BLaER1 (cell line): ENCODE results near the gene PNPLA3.

Source experiments
- H3K27ac ChIP-seq: shearing (Covaris generic); formaldehyde crosslinking; 2 replicates; pipeline ENCODE4 v1.8.1; 2022
- H3K27me3 ChIP-seq: shearing (Covaris generic); formaldehyde crosslinking; 2 replicates; pipeline ENCODE4 v1.8.1; 2022
- H3K36me3 ChIP-seq: shearing (Covaris generic); formaldehyde crosslinking; 2 replicates; pipeline ENCODE4 v1.8.1; 2022
- H3K4me1 ChIP-seq: shearing (Covaris generic); formaldehyde crosslinking; 2 replicates; pipeline ENCODE4 v1.8.1; 2022
- H3K4me2 ChIP-seq: shearing (Covaris generic); formaldehyde crosslinking; 2 replicates; pipeline ENCODE4 v1.8.1; 2022
- H3K4me3 ChIP-seq: shearing (Covaris generic); formaldehyde crosslinking; 2 replicates; pipeline ENCODE4 v1.8.1; 2022
- H3K9ac ChIP-seq: shearing (Covaris generic); formaldehyde crosslinking; 2 replicates; pipeline ENCODE4 v1.8.1; 2022
- H3K9me3 ChIP-seq: shearing (Covaris generic); formaldehyde crosslinking; 2 replicates; pipeline ENCODE4 v1.8.1; 2022
- H4K20me1 ChIP-seq: shearing (Covaris generic); formaldehyde crosslinking; 2 replicates; pipeline ENCODE4 v1.8.1; 2022
- Cebpa-rat ChIP-seq: shearing (Covaris generic); IDR thresholded peaks from 2 replicates; pipeline ENCODE4 v1.8.1; 2022

PNPLA3 gene

GRCh38 chr22:43883012-43883661 is 40.5 kb upstream of the PNPLA3 start:
- Histone ChIP-seq H3K9ac (no peak overlapping the region), H4K20me1 (no peaks in the 10 kb centered on the region; the same call in 1 of the 2 replicates), H3K4me2 (no peak overlapping the region), H3K4me3 (no peak overlapping the region), H3K27me3 (no peaks in the 10 kb centered on the region), H3K4me1 (peaks cover 5% of the 10 kb centered on the region; the same call in 1 of the 2 replicates), H3K9me3 (no peaks in the 10 kb centered on the region), H3K27ac (no peak overlapping the region), H3K36me3 (no peaks in the 10 kb centered on the region)
- TF ChIP-seq Cebpa-rat, result no peak

DNA sequence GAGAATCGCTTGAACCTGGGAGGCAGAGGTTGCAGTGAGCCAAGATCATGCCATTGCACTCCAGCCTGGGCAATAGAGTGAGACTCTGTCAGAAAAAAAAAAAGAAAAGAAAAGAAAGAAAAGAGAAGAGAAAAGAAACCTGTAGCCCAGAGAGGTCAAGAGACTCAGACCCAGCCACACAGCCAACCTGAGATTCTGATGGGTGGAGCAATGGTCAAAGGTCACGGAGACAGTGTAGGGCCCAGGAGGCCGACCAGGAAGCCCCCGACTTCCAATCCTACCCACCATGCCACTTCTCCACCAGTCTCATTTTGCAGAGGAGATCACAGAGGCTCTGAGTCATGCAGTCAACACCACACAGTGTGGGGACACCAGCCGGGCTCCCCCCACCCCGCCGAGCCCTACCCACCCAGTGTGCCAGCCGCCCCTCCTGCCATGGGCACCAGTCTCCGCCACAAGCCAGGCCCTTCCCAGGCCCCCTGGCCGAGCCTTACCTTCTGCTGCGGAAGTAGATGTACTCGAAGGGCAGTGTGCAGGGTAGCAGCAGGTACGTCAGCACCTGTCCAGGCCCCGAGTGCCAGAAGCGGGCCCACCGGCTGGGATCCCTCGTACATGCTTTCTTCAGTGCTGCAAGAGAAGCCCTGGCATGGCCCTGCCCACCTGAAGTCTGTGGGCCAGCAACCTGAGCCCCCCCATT is 39.7 kb upstream of the PNPLA3 start:
- H3K4me2 ChIP-seq, result no peak overlapping the region
- no peaks in the 10 kb centered on the region for H3K27me3 ChIP-seq
- H3K27ac ChIP-seq, result no peak overlapping the region
- no peaks in the 10 kb centered on the region for H3K36me3 ChIP-seq
- no peaks in the 10 kb centered on the region for H3K9me3 ChIP-seq
- no peaks in the 10 kb centered on the region; the same call in 1 of the 2 replicates for H4K20me1 ChIP-seq
- peaks cover 5% of the 10 kb centered on the region; the same call in 1 of the 2 replicates for H3K4me1 ChIP-seq
- H3K4me3 ChIP-seq, result no peak overlapping the region
- TF ChIP-seq Cebpa-rat, result no peak
- H3K9ac ChIP-seq, result no peak overlapping the region

DNA sequence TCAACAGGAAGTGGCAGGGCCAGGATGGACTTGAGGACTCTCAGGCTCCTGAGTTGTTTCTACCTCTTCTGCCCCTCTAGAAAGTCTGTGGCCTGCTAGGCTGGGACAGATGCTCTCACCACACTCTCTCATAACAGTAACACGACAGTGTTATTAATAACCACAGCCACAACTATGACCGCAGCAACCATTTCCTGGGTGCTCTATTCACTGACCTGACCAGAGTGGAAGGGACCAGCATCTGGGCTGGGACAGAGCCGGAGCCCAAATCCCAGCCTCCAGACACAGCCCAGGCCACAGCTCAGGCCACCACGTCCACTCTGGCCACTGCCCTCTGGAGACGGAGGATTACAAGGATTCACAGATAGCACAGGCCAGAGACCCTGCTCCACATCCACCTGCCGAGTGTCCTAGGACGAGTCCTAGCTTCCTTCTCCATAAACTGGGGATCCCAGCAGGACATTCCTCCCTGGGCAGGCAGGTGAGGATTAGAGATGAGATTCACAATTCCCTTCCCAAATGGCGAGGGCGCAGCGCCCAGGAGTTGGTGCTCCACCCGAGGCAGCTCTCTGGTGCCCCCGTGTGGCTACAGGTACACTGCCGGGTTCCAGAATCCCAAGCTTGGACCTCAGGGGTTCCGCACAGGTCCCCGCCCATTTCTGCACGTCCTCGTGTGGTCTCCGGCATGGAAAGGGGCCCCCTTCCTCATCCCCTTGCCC is 38.8 kb upstream of the PNPLA3 start:
- no peak overlapping the region for H3K9ac ChIP-seq
- no peaks in the 10 kb centered on the region for H3K9me3 ChIP-seq
- H3K4me3 ChIP-seq, result no peak overlapping the region
- H3K4me2 ChIP-seq, result no peak overlapping the region
- H3K27me3 ChIP-seq, result no peaks in the 10 kb centered on the region
- no peaks in the 10 kb centered on the region; the same call in 1 of the 2 replicates for H4K20me1 ChIP-seq
- H3K36me3 ChIP-seq, result no peaks in the 10 kb centered on the region
- no peak overlapping the region for H3K27ac ChIP-seq
- peaks cover 5% of the 10 kb centered on the region; the same call in 1 of the 2 replicates for H3K4me1 ChIP-seq
- no peak for TF ChIP-seq Cebpa-rat

- H3K9ac ChIP-seq, result no peak overlapping the region
- no peak overlapping the region for H3K4me2 ChIP-seq
- no peak overlapping the region for H3K4me3 ChIP-seq
- H3K4me1 ChIP-seq, result peaks cover 5% of the 10 kb centered on the region; the same call in 1 of the 2 replicates
- no peaks in the 10 kb centered on the region for H3K9me3 ChIP-seq
- no peak for TF ChIP-seq Cebpa-rat
- H4K20me1 ChIP-seq, result no peaks in the 10 kb centered on the region; the same call in 1 of the 2 replicates
- H3K36me3 ChIP-seq, result no peaks in the 10 kb centered on the region
- no peak overlapping the region for H3K27ac ChIP-seq
- H3K27me3 ChIP-seq, result peaks cover 2% of the 10 kb centered on the region; the same call in 1 of the 2 replicates
These were observed 38.3 kb upstream of the PNPLA3 start for GRCh38 chr22:43885319-43885671.

DNA sequence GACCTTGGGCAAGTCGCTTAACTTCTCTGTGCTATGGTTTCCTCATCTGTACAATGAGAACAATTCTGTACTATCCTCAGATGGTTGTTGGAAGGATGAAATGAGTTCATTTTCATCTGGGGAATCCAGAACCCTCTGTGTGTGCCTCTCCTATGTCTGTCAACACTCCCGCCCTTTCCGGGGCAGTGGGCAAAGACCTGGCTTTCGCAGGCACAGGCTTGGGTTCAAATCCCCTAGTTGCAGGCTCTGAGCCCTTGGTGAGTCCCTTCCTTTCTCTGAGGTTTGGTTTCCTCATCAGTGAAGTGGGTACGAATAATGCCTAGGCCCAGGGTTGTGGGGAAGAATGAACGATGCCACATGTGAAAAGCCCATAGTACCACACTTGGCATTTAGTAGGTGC is 37.8 kb upstream of the PNPLA3 start:
- Histone ChIP-seq H3K27ac (no peak overlapping the region), H3K4me3 (no peak overlapping the region), H3K27me3 (peaks cover 7% of the 10 kb centered on the region; the same call in 1 of the 2 replicates), H3K9me3 (no peaks in the 10 kb centered on the region), H3K9ac (no peak overlapping the region), H3K4me1 (peaks cover 5% of the 10 kb centered on the region; the same call in 1 of the 2 replicates), H3K36me3 (no peaks in the 10 kb centered on the region), H3K4me2 (no peak overlapping the region), H4K20me1 (peaks cover under 1% of the 10 kb centered on the region; the same call in 1 of the 2 replicates)
- no peak for TF ChIP-seq Cebpa-rat

- Histone ChIP-seq H3K36me3 (no peaks in the 10 kb centered on the region), H3K4me1 (peaks cover 5% of the 10 kb centered on the region; the same call in 1 of the 2 replicates), H4K20me1 (peaks cover 5% of the 10 kb centered on the region; the same call in 1 of the 2 replicates), H3K4me2 (no peak overlapping the region), H3K27me3 (peaks cover 11% of the 10 kb centered on the region), H3K9me3 (no peaks in the 10 kb centered on the region), H3K9ac (no peak overlapping the region), H3K27ac (no peak overlapping the region), H3K4me3 (no peak overlapping the region)
- TF ChIP-seq Cebpa-rat, result no peak
These were observed 37.4 kb upstream of the PNPLA3 start for GRCh38 chr22:43886231-43886630.

GRCh38 chr22:43887391-43887790 is 36.2 kb upstream of the PNPLA3 start:
- Histone ChIP-seq H4K20me1 (peaks cover 6% of the 10 kb centered on the region; the same call in 1 of the 2 replicates), H3K36me3 (no peaks in the 10 kb centered on the region), H3K4me2 (no peak overlapping the region), H3K27ac (no peak overlapping the region), H3K9me3 (no peaks in the 10 kb centered on the region), H3K4me1 (peaks cover 5% of the 10 kb centered on the region; the same call in 1 of the 2 replicates), H3K9ac (no peak overlapping the region), H3K27me3 (peaks cover 23% of the 10 kb centered on the region), H3K4me3 (no peak overlapping the region)
- no peak for TF ChIP-seq Cebpa-rat

DNA sequence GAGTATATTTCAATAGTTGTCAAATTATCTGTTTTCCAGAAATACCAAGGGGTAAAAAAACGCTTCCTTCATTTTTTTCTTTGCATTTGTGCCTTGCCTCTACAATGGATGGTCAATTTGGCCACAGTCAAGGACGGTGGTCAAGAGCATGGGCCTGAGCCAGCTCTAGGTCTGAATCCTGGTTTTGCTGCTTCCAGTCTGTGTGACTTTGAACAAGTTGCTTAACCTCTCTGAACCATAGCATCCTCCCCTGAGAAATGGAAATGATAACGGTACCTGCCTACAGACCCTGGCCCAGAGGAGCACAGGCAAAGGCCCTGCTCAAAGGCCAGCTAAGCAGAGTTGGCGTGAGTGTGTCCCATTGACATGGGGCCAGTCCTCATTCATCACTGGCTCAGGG is 34.9 kb upstream of the PNPLA3 start:
- H3K36me3 ChIP-seq, result no peaks in the 10 kb centered on the region
- no peak overlapping the region for H3K4me2 ChIP-seq
- peaks cover 5% of the 10 kb centered on the region; the same call in 1 of the 2 replicates for H3K4me1 ChIP-seq
- no peak overlapping the region for H3K9ac ChIP-seq
- no peaks in the 10 kb centered on the region for H3K9me3 ChIP-seq
- H4K20me1 ChIP-seq, result peaks cover 6% of the 10 kb centered on the region; the same call in 1 of the 2 replicates
- no peak overlapping the region for H3K4me3 ChIP-seq
- no peak overlapping the region for H3K27ac ChIP-seq
- H3K27me3 ChIP-seq, result peaks cover 29% of the 10 kb centered on the region
- TF ChIP-seq Cebpa-rat, result no peak

GRCh38 chr22:43889201-43889859 is 34.3 kb upstream of the PNPLA3 start:
- no peak overlapping the region for H3K27ac ChIP-seq
- peaks cover 6% of the 10 kb centered on the region; the same call in 1 of the 2 replicates for H4K20me1 ChIP-seq
- no peak overlapping the region for H3K4me2 ChIP-seq
- H3K4me1 ChIP-seq, result peaks cover 5% of the 10 kb centered on the region; the same call in 1 of the 2 replicates
- H3K36me3 ChIP-seq, result no peaks in the 10 kb centered on the region
- no peak overlapping the region for H3K9ac ChIP-seq
- no peaks in the 10 kb centered on the region for H3K9me3 ChIP-seq
- no peak overlapping the region for H3K4me3 ChIP-seq
- TF ChIP-seq Cebpa-rat, result no peak
- H3K27me3 ChIP-seq, result peaks cover 29% of the 10 kb centered on the region
